ENCODE data around the gene TMEM14A.

TMEM14A gene

DNA sequence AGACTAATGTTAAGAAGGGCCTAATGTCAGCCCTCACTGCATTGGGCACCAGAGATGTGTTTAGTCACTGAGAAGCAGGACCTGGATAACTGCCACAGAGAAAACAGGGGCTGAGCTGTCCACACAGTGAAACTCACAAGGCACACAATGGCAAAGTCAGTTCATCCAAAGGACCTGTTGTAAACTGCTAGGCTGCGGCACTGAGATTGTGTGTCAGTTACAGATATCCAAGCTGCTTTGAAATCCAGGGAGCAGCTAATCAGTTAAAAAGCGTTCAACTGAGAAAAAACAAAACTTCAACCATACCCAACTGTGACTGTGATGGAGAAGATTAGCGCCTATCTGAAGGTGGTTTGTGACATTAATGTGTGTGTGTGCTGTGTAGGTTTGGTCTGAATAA is 27.8 kb upstream of the TMEM14A start:
- TF ChIP-seq, protein P1, sequence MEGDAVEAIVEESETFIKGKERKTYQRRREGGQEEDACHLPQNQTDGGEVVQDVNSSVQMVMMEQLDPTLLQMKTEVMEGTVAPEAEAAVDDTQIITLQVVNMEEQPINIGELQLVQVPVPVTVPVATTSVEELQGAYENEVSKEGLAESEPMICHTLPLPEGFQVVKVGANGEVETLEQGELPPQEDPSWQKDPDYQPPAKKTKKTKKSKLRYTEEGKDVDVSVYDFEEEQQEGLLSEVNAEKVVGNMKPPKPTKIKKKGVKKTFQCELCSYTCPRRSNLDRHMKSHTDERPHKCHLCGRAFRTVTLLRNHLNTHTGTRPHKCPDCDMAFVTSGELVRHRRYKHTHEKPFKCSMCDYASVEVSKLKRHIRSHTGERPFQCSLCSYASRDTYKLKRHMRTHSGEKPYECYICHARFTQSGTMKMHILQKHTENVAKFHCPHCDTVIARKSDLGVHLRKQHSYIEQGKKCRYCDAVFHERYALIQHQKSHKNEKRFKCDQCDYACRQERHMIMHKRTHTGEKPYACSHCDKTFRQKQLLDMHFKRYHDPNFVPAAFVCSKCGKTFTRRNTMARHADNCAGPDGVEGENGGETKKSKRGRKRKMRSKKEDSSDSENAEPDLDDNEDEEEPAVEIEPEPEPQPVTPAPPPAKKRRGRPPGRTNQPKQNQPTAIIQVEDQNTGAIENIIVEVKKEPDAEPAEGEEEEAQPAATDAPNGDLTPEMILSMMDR (IDR thresholded peaks at IDR 0.05; ENCODE audit: low read length, missing control alignments), result no peak
- no peak for DNase-seq (ENCODE audit: low read depth)
- H3K4me3 ChIP-seq (replicated peaks; ENCODE audit: low read depth, low read length), result no peak overlapping the region

DNA sequence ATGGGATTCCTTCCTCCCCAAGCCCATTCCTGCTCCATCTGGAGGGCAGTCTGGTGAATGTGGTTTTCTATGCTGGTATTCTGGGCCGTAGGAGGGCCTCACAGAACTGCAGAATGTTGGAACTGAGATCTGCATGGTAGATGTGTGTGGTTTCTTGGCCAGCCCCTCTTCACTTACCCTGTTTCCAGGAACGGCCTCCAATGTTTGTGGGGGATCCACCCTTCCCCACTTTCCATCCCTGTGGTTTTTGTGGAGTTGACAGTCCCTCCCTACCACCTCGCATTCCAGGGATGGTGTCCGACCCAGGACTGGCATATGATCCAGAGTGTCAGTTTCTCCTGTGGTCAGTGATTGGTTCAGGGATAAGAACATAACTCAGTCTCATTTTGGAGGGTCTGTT is 26.7 kb upstream of the TMEM14A start:
- TF ChIP-seq, protein P1 (IDR thresholded peaks at IDR 0.05; ENCODE audit: low read length, missing control alignments), result no peak
- DNase-seq (ENCODE audit: low read depth), result no peak
- no peak overlapping the region for H3K4me3 ChIP-seq (replicated peaks; ENCODE audit: low read depth, low read length)

DNA sequence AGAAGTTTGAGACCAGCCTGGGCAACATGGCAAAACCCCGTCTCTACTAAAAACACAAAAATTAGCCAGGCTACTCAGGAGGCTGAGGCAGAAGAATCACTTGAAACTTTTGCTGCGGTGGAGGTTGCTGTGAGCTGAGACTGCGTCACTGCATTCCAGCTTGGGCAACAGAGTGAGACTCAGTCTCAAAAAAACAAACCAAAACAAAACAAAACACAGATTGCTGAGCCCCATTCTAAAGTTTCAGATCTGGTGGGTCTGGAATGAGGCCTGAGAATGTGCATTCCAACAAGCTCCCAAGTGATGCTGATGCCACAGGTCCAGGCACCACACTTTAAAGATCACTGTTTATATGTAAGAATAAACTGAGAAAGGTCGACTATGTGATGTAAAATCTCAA is 24.9 kb upstream of the TMEM14A start:
- no peak for DNase-seq (ENCODE audit: low read depth)
- no peak overlapping the region for H3K4me3 ChIP-seq (replicated peaks; ENCODE audit: low read depth, low read length)
- TF ChIP-seq, protein P1 (IDR thresholded peaks at IDR 0.05; ENCODE audit: low read length, missing control alignments), result no peak

DNA sequence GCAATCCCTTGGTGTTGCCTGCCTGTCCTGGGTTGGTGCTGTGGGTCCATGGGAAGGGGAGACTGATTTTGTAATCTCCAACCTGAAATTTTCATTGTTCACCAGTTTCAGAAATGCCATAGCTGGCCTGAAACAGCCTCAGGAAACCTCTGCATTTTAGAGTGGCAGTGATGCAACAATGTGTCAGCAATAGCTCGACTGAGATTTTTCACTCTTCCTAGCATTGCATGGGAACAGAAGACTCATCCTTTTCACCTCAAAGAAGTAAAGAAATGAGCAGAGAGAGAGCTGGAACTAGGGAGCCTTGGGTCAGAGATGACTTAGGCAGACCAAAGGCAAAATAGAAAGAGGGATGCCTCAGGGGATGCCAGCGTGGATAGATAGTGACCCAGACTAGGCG is 23.7 kb upstream of the TMEM14A start:
- H3K4me3 ChIP-seq (replicated peaks; ENCODE audit: low read depth, low read length), result no peak overlapping the region
- DNase-seq (ENCODE audit: low read depth), result peak; percentile 73
- TF ChIP-seq, protein P1 (IDR thresholded peaks at IDR 0.05; ENCODE audit: low read length, missing control alignments), result no peak

DNA sequence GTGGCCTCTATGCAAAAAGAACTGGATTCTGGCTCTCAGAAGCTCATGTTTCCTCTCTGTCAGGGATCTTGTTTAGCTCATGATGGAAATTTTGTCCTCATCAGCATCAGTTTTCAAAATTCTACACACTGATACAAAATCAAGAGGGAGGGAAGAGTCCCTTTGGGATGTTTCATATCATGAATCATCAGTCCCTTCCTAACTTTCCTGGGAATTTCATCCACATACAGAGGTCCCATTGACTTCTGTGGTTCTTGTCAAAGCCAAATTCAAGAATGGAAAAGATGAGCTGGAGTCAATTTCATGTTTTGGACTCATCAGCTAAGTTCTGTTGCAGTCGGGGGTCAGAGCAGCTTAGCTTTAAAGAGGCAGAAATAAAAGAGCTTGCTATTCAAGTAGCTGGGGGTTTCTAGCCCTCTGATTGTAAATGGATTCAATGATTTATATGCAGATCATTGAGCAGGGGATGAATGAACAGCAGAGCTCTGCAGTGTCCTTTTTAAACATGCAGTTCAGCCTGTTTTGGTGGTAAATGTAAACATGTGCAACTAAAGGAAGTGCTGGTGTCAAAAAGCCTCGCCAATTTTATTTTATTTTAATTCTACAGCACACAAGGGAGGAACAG is 21.3 kb upstream of the TMEM14A start:
- no peak overlapping the region for H3K4me3 ChIP-seq (replicated peaks; ENCODE audit: low read depth, low read length)
- no peak for DNase-seq (ENCODE audit: low read depth)
- TF ChIP-seq, protein P1 (IDR thresholded peaks at IDR 0.05; ENCODE audit: low read length, missing control alignments), result no peak

DNA sequence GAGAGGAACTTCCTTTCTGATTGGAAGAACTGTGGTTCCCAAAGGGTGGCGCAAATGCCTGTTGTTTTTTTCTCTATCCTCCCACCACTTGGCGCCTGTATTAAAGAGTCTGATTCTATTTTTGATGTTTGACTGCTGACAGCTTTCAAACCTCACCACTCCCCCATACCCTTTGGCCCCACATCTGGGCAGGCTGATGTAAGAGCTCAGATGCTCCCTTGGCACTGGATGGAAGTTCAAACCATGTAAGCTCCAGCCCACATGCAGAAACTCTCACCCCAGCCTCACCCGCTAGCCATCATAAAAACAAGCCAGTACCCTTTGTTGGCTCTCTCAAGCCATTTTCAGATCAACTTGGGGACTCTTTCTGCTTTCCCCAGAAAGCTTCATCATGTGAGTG is 20.0 kb upstream of the TMEM14A start:
- DNase-seq (ENCODE audit: low read depth), result peak; percentile 62
- H3K4me3 ChIP-seq (replicated peaks; ENCODE audit: low read depth, low read length), result no peak overlapping the region
- TF ChIP-seq, protein P1 (IDR thresholded peaks at IDR 0.05; ENCODE audit: low read length, missing control alignments), result no peak

DNA sequence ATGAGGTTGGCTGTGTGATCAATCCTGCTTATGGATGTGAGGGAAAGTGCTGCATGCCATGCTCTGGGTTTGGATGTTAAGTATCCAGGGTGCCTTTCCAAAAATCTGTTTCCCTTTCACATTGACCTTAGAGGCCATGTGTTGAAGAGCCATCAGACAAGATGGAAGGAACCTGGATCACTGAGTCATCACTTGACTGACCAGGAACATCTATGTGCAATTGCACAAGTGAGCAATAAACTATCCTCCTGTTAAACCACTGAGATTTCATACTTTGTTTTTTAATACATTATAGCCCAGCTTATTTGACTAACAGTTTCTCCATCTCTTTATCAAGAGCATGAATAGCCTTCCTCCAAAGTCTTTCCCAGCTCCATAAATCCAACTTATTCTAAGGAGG is 17.8 kb upstream of the TMEM14A start:
- H3K4me3 ChIP-seq (replicated peaks; ENCODE audit: low read depth, low read length), result no peak overlapping the region
- DNase-seq (ENCODE audit: low read depth), result no peak
- TF ChIP-seq, protein P1 (IDR thresholded peaks at IDR 0.05; ENCODE audit: low read length, missing control alignments), result no peak

All from fibroblast of pulmonary artery (primary cell).